Panc1 (cell line): ENCODE results near the gene PSRC1. TPM values are rescaled to one million over a fixed set of nuclear protein-coding genes. Genes with fewer than 3 reads are reported as not detected.

Experiments
- ATAC-seq: fragments of 200-7000 bp; cut with Tn5 transposase; 2 replicates; pipeline ENCODE4 v1.9.1; 2020; ENCODE audit warnings: mild to moderate bottlenecking, moderate library complexity
- BruUV-seq: library from RNA; stranded (reverse); fragments of 400-500 nt; replicated peaks from 2 replicates; lab custom pipeline; 2021; lab: Mats Ljungman, UMichigan
- CTCF ChIA-PET: fragments of 300-600 bp; sonication (Branson Sonifier 250); formaldehyde crosslinking; loops from one replicate; lab custom pipeline; 2022; ENCODE audit warnings: antibody characterized with exemption; lab: Charles Lee
- POLR2A ChIA-PET: fragments of 300-600 bp; sonication (Branson Sonifier 250); formaldehyde crosslinking; loops from one replicate; lab custom pipeline; 2022; ENCODE audit warnings: antibody characterized with exemption; lab: Charles Lee
- DNase-seq: peaks from one replicate; pipeline ENCODE4 v3.0.0-alpha.2; 2010; ENCODE audit warnings: low read depth, low spot score
- H3K27ac ChIP-seq: 2 replicates; pipeline ENCODE4 v1.5.1; 2011; ENCODE audit warnings: mild to moderate bottlenecking, low read length, inconsistent platforms
- H3K27me3 ChIP-seq: fragments of 200-500 bp; sonication (Bioruptor generic); 2 replicates; pipeline ENCODE4 v1.6.0; 2014; ENCODE audit warnings: low read length, inconsistent platforms; ENCODE audit not compliant: control insufficient read depth, insufficient read depth
- H3K36me3 ChIP-seq: fragments of 200-500 bp; sonication (Bioruptor generic); 2 replicates; pipeline ENCODE4 v1.5.1; 2014; ENCODE audit warnings: inconsistent platforms, mild to moderate bottlenecking, low read length, moderate library complexity; ENCODE audit not compliant: control insufficient read depth, insufficient read depth
- H3K4me1 ChIP-seq: 2 replicates; pipeline ENCODE4 v1.5.1; 2011; ENCODE audit warnings: inconsistent platforms, mild to moderate bottlenecking, low read length, moderate library complexity; ENCODE audit not compliant: control insufficient read depth, insufficient read depth
- H3K4me3 ChIP-seq, 2 experiments: 2 replicates each; pipeline ENCODE4 v1.5.1; 2011 to 2012; ENCODE audit warnings: low read depth in 2 of 2, low read length in 2 of 2, mild to moderate bottlenecking in 2 of 2, inconsistent platforms in 1 of 2, moderate library complexity in 1 of 2
- H3K9me3 ChIP-seq: fragments of 200-500 bp; sonication (Bioruptor generic); 2 replicates; pipeline ENCODE4 v1.5.1; 2014; ENCODE audit warnings: low read depth, mild to moderate bottlenecking, inconsistent platforms, low read length, moderate library complexity; ENCODE audit not compliant: control insufficient read depth, insufficient read depth
- CTCF ChIP-seq: fragments of 450-650 bp; IDR thresholded peaks from 2 replicates; pipeline ENCODE4 v1.5.1; 2017; ENCODE audit warnings: mild to moderate bottlenecking
- POLR2AphosphoS5 ChIP-seq: IDR thresholded peaks from 2 replicates; pipeline ENCODE4 v1.6.1; 2012; ENCODE audit warnings: mild to moderate bottlenecking, low read depth, low read length, moderate library complexity
- REST ChIP-seq, 2 experiments: IDR thresholded peaks; 2 replicates each; pipeline ENCODE4 v1.6.1; 2011 to 2012; ENCODE audit warnings: low read depth in 2 of 2, control low read depth in 1 of 2, low read length in 1 of 2, mild to moderate bottlenecking in 1 of 2, moderate library complexity in 1 of 2; ENCODE audit not compliant: insufficient read depth in 1 of 2
- SIN3A ChIP-seq: IDR thresholded peaks from 2 replicates; pipeline ENCODE4 v1.6.1; 2012; ENCODE audit warnings: low read depth, mild to moderate bottlenecking, low read length, moderate library complexity, borderline replicate concordance; ENCODE audit not compliant: insufficient read depth
- TCF7L2 ChIP-seq: IDR thresholded peaks from 2 replicates; pipeline ENCODE4 v1.6.1; 2011; ENCODE audit warnings: mild to moderate bottlenecking, low read depth, low read length, inconsistent platforms
- in situ Hi-C: cut with HindIII; loops from 2 replicates; pipeline ENCODE4 v1.10.0; 2016; ENCODE audit warnings: low sequenced_read_pairs, low pct_unique_long_range_greater_than_20kb
- intact Hi-C: fragments of 100-400 bp; cut with micrococcal nuclease; formaldehyde crosslinking; loops from one replicate; pipeline ENCODE4 v1.10.0; 2022; ENCODE audit not compliant: unreplicated experiment
- total RNA-seq: library from RNA; stranded (reverse); gene quantifications from one replicate; pipeline ENCODE4 v1.2.1, GENCODE V29; 2021; ENCODE audit not compliant: unreplicated experiment

The PSRC1 gene
- total RNA-seq, 1 experiment from 2014 or later = 40.6 TPM

- H3K36me3 ChIP-seq = no peaks in the 10 kb centered on the region
- DNase-seq = no peak
- TF ChIP-seq SIN3A (no peak), TCF7L2 (no peak), POLR2AphosphoS5 (no peak)
- no peak overlapping the region for H3K27ac ChIP-seq
- ATAC-seq = no peak
- H3K27me3 ChIP-seq = no peaks in the 10 kb centered on the region
- intact Hi-C loops (no loop called here), in situ Hi-C loops (no loop called here)
- BruUV-seq = no TSS peak
- H3K9me3 ChIP-seq = no peaks in the 10 kb centered on the region
- H3K4me3 ChIP-seq = no peak overlapping the region
- CTCF ChIA-PET = no interaction called here
- POLR2A ChIA-PET = interaction anchor here (0.6 kb wide), 1 partner anchor 268 kb away, joined by 4 read pairs; no protein-coding TSS in a partner anchor
- H3K4me1 ChIP-seq = no peaks in the 10 kb centered on the region
Observed at GRCh38 chr1:109312978-109313775, 30.2 kb upstream of the PSRC1 start.

GRCh38 chr1:109312246-109312645 is 29.3 kb upstream of the PSRC1 start:
- no peak overlapping the region for H3K27ac ChIP-seq
- no peak overlapping the region for H3K4me3 ChIP-seq
- no peak for ATAC-seq
- TF ChIP-seq POLR2AphosphoS5 (no peak), REST (IDR thresholded peaks at IDR 0.05; ENCODE audit: insufficient read depth in 1 of 2, low read depth in 2 of 2, low read length in 1 of 2) (no peak), TCF7L2 (no peak), CTCF (no peak), SIN3A (no peak)
- no peaks in the 10 kb centered on the region for H3K27me3 ChIP-seq
- intact Hi-C loops (no loop called here), in situ Hi-C loops (no loop called here)
- no peaks in the 10 kb centered on the region for H3K9me3 ChIP-seq
- POLR2A ChIA-PET = no interaction called here
- H3K36me3 ChIP-seq = no peaks in the 10 kb centered on the region
- no peaks in the 10 kb centered on the region for H3K4me1 ChIP-seq
- no TSS peak for BruUV-seq
- CTCF ChIA-PET = interaction anchor here (0.7 kb wide), 1 partner anchor 221 kb away, joined by 6 read pairs; no protein-coding TSS in a partner anchor
- DNase-seq = no peak

GRCh38 chr1:109309347-109309746 is 26.4 kb upstream of the PSRC1 start:
- DNase-seq (no peak), ATAC-seq (no peak)
- H3K27ac ChIP-seq = no peak overlapping the region
- H3K4me1 ChIP-seq = no peaks in the 10 kb centered on the region
- POLR2A ChIA-PET = no interaction called here
- H3K9me3 ChIP-seq = no peaks in the 10 kb centered on the region
- no peaks in the 10 kb centered on the region for H3K27me3 ChIP-seq
- intact Hi-C loops (no loop called here), in situ Hi-C loops (no loop called here)
- CTCF ChIA-PET = no interaction called here
- TF ChIP-seq REST (IDR thresholded peaks at IDR 0.05; ENCODE audit: insufficient read depth in 1 of 2, low read depth in 2 of 2, low read length in 1 of 2) = no peak
- no peak for TF ChIP-seq CTCF
- TF ChIP-seq SIN3A = no peak
- TF ChIP-seq TCF7L2 = no peak
- TF ChIP-seq POLR2AphosphoS5 = no peak
- no peaks in the 10 kb centered on the region for H3K36me3 ChIP-seq
- no peak overlapping the region for H3K4me3 ChIP-seq
- no TSS peak for BruUV-seq
